KMS-11 (cell line): ENCODE measurements around the gene STRN4.

Experiments
- H2AFZ ChIP-seq: fragments of 200-600 bp; sonication (generic); 2 replicates; pipeline ENCODE4 v1.6.1; 2016; ENCODE audit warnings: antibody characterized with exemption, mixed run types, low read depth
- H3K27ac ChIP-seq: fragments of 200-600 bp; sonication (generic); 2 replicates; pipeline ENCODE4 v1.6.1; 2016; ENCODE audit warnings: mild to moderate bottlenecking, mixed run types
- H3K27me3 ChIP-seq: fragments of 200-600 bp; sonication (generic); 2 replicates; pipeline ENCODE4 v1.6.1; 2017; ENCODE audit warnings: mild to moderate bottlenecking, low read depth, mixed run types, moderate library complexity; ENCODE audit not compliant: insufficient read depth
- H3K36me3 ChIP-seq: fragments of 200-600 bp; sonication (generic); 2 replicates; pipeline ENCODE4 v1.6.1; 2017; ENCODE audit warnings: mild to moderate bottlenecking, mixed run types; ENCODE audit not compliant: insufficient read depth
- H3K4me1 ChIP-seq: fragments of 200-600 bp; sonication (generic); 2 replicates; pipeline ENCODE4 v1.6.1; 2016; ENCODE audit warnings: mild to moderate bottlenecking, low read depth, mixed run types; ENCODE audit not compliant: poor library complexity, severe bottlenecking
- H3K4me2 ChIP-seq: fragments of 200-600 bp; sonication (generic); 2 replicates; pipeline ENCODE4 v1.7.0; 2016; ENCODE audit warnings: mild to moderate bottlenecking, mixed run types
- H3K4me3 ChIP-seq: fragments of 200-600 bp; sonication (generic); IDR thresholded peaks from 2 replicates; pipeline ENCODE4 v1.6.1; 2017; ENCODE audit warnings: low read depth, low read length, mixed read lengths; ENCODE audit not compliant: insufficient read depth
- H3K79me2 ChIP-seq: fragments of 200-600 bp; sonication (generic); 2 replicates; pipeline ENCODE4 v1.6.1; 2016; ENCODE audit warnings: low read depth, mixed run types; ENCODE audit not compliant: insufficient read depth
- H3K9ac ChIP-seq: fragments of 200-600 bp; sonication (generic); 2 replicates; pipeline ENCODE4 v1.6.1; 2016; ENCODE audit warnings: mild to moderate bottlenecking, mixed run types
- H4K20me1 ChIP-seq: fragments of 200-600 bp; sonication (generic); 2 replicates; pipeline ENCODE4 v1.6.1; 2016; ENCODE audit warnings: mild to moderate bottlenecking, mixed run types; ENCODE audit not compliant: insufficient read depth
- CTCF ChIP-seq: fragments of 200-600 bp; sonication (generic); conservative IDR thresholded peaks from 2 replicates; pipeline ENCODE4 v1.6.1; 2017; ENCODE audit warnings: low read depth, mild to moderate bottlenecking, antibody characterized with exemption, low read length, moderate library complexity, mixed read lengths

The STRN4 gene

GRCh38 chr19:46726551-46726950, 19.7 kb downstream of the STRN4 start:
- no peak overlapping the region for H3K4me2 ChIP-seq
- no peak overlapping the region for H2AFZ ChIP-seq
- H4K20me1 ChIP-seq = no peaks in the 10 kb centered on the region
- H3K9ac ChIP-seq = no peak overlapping the region
- no peak overlapping the region for H3K27ac ChIP-seq
- peaks cover 7% of the 10 kb centered on the region for H3K4me1 ChIP-seq
- TF ChIP-seq CTCF = no peak
- no peak overlapping the region for H3K4me3 ChIP-seq
- no peaks in the 10 kb centered on the region for H3K79me2 ChIP-seq
- no peaks in the 10 kb centered on the region for H3K27me3 ChIP-seq
- H3K36me3 ChIP-seq = peaks cover 7% of the 10 kb centered on the region; the same call in 1 of the 2 replicates

GRCh38 chr19:46725859-46726393, 20.3 kb downstream of the STRN4 start:
- H3K9ac ChIP-seq = no peak overlapping the region

GRCh38 chr19:46725036-46725820, 21.0 kb downstream of the STRN4 start:
- Histone ChIP-seq H2AFZ (no peak overlapping the region), H3K4me1 (peaks cover under 1% of the 10 kb centered on the region), H3K4me3 (no peak overlapping the region), H3K27ac (no peak overlapping the region), H4K20me1 (no peaks in the 10 kb centered on the region), H3K9ac (no peak overlapping the region), H3K36me3 (peaks cover 7% of the 10 kb centered on the region; the same call in 1 of the 2 replicates), H3K79me2 (no peaks in the 10 kb centered on the region), H3K27me3 (no peaks in the 10 kb centered on the region), H3K4me2 (no peak overlapping the region)
- no peak for TF ChIP-seq CTCF

More at GRCh38 chr19:46725859-46726393, 20.3 kb downstream of the STRN4 start:
- Histone ChIP-seq H3K36me3 (peaks cover 7% of the 10 kb centered on the region; the same call in 1 of the 2 replicates), H3K4me3 (no peak overlapping the region), H3K27me3 (no peaks in the 10 kb centered on the region), H3K27ac (no peak overlapping the region), H4K20me1 (no peaks in the 10 kb centered on the region), H3K4me1 (peaks cover 1% of the 10 kb centered on the region), H2AFZ (no peak overlapping the region), H3K79me2 (no peaks in the 10 kb centered on the region), H3K4me2 (no peak overlapping the region)
- TF ChIP-seq CTCF = no peak

GRCh38 chr19:46724468-46724867, 21.8 kb downstream of the STRN4 start:
- Histone ChIP-seq H3K9ac (no peak overlapping the region), H3K27ac (no peak overlapping the region), H2AFZ (no peak overlapping the region), H3K79me2 (no peaks in the 10 kb centered on the region), H3K36me3 (peaks cover 7% of the 10 kb centered on the region; the same call in 1 of the 2 replicates), H3K4me3 (no peak overlapping the region), H3K4me2 (no peak overlapping the region), H3K4me1 (peaks cover 8% of the 10 kb centered on the region), H3K27me3 (no peaks in the 10 kb centered on the region), H4K20me1 (no peaks in the 10 kb centered on the region)
- no peak for TF ChIP-seq CTCF
